GM18909 (cell line): ENCODE measurements around the gene FMN1.

Source experiments
- ATAC-seq: cut with Tn5 transposase; IDR thresholded peaks from one replicate; pipeline ENCODE4 v1.9.1; 2021; ENCODE audit warnings: mild to moderate bottlenecking; ENCODE audit not compliant: unreplicated experiment, poor library complexity

Gene FMN1

DNA sequence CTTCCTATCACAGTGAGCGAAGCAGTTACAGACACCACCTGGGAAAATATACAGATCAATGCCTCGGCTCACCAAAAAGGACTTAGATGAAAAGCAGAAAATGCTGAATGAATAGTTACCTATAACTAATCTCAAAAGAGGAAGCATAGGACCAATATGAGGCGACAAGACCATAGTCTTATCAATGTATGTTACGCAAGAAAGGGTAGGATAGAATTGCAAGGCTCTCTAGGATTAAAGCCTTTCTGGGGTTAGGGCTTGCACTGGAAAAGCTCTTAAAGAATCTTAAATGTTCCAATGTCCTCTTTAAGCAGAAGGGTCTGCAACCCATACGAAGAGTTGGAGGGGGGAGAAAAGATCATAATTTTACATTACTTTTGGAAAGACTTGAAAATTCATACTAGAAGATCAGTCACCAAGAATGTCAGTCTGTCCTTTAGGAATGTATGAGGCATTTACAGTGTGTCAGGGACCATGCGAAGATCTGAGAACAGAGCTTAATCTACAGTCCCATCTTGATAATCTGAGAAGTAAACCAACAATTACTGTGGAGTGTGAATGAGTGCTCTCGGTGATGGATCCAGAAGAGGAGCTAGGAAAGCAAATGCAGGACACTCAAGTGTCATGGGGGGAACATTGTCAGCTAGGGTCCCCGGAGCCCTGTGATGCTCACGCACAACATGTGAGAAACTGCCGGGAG, 290.8 kb downstream of the FMN1 start:
- no peak for ATAC-seq

DNA sequence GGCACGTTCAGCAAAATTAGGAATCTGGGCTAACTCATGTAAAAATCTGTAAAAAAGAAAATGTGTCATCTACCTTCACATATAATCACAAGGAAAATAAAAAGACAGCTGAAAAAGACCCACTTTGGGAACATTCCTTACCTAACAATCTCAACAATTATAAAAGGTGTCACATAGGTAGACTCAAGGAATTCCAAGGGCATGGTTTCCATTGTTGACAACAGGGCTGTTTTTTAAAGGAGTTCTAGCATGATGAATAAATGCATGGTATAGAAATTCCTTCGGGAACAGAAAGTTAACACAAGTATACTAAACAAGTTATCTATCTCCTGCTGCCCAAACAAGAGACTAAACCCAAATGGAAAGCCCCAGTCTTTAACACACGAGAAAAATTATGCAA, 292.5 kb downstream of the FMN1 start:
- no peak for ATAC-seq

DNA sequence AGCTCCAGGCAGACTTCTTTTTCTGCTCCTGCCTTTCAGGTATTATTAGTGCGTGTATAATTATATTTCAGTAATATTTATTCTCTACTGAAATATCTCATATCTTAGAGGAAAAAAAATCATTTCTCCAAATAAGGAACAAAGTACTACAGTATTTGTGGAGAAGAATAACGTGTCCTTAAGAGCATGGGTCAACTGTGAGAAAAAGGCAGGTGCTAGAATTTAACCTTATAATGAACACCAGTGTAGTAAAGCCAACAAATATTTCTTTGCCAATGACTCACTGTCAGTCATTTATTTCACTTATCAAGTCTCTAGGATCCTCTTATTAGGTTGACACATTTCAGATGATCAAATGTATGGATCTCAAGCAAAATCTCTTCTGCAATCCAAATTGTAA, 293.3 kb downstream of the FMN1 start:
- no peak for ATAC-seq

DNA sequence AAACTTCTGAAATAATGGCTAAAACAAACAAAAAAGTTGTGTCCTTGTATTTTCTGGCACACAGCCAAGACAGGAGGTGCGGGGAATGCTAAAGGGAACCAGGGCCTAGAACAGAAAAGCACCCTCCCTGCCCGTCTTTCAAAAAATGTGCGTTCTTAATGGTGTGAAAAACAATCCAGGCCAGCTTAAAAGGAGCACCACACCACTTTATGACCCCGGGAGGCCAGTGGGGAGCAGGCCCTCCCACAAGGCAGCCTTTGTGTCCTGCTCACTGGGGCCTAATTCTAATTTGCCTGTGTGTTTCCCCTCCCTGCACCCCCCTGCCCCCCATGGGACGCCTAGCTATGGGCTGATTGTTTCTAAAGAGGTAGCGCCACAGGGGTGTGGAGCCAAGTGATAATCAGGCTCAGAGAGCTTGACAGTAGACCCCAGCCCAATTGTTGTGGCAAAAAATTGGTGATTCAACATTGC, 295.4 kb downstream of the FMN1 start:
- ATAC-seq = no peak

DNA sequence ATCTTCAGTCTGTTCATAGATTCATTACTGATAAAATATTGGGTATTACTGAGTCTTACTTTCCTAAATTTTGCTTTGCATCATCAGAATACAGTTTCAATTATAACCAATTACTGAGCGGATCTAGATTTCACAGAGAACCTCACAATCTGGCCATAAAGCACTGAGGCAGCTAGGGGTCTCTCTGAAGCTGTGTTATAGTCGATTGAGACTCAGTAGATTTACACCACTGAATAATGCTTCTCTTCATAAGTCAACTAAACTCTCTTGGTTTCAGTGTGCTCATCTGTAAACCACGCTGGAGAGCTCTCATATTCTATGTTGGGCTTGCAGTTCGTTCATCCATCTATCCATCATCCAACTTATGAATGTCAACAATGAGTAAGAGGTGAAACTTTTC, 296.1 kb downstream of the FMN1 start:
- ATAC-seq = no peak

DNA sequence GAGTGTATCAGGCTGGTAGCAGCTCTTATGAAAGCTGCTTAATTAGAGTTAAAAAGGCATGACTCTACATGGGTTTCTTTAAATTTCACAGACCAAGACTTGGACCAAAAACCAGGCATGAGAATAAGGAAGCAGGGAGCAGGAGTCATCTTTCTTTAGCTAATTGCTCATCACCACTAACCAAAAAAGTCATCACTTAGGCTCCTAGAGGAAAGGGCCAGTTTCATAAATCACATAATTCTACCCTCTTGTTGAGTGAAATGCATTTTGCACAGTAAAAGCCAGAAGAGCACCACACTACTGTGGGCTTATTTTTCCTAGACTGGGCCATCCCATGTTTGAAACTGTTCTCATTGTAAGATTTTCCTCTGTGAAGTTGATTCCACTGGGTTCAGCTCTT, 301.1 kb downstream of the FMN1 start:
- no peak for ATAC-seq

DNA sequence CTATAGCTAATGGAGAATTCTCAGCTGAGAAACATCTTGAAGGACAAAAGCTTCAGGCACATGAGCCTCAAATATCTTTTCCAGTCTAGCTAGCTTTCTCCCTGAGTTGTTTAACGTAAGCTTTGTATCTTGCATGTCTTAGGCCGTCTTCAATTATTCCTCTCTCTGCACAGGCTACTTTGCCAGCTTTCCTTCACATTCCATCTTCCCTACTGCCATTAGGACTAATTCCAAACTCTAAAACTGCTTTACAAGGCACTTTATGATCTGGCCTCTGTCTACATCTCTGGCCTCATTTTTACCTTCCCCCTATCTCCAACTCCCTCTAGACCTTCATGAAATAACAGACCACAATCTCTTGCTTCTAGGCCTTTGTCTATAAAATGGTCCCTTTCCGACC, 305.3 kb downstream of the FMN1 start:
- no peak for ATAC-seq

DNA sequence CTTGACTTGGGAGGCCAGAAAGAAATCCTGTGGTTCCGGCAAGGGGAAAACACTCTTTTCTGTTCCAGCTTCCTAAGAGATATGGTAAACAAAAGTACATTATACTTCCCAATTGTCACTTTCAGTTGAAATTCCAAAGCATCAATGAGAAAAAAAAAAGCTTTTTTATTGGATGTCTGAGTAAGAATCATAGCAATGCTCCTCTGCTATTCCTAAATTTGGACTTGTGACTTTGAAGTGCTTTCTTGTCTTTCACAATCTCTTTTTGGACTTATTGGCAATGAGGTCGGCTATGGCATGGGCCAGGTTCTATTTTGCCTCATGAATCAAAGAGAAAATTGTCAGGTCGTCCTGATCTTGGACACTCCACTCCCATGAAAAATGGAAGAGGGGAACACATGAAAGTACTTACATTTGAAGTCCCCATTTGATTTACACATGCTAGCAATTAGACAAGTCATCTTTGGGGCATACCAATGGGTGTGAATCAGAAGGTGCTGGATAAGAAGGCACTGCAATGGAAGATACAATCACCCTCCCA, 306.2 kb downstream of the FMN1 start:
- ATAC-seq = no peak

DNA sequence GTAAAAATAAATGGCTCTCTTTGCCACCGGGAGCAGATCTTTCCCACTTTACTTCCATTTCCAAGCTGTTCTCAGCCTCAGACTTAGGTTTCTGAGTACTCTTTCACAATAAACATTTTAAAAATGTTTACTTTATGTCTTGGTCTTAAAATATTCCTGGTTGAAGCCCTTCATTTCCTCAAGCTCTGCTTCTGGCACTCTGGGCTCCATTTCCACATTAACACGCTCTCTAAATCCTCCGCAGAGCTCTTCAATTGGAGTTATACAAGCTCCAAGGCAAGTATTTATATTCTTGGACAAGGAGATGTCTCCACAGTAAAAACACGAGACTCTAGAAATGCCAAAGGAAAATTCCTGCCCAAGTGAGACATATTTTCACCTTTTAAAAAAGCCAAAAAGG, 307.4 kb downstream of the FMN1 start:
- ATAC-seq = no peak

DNA sequence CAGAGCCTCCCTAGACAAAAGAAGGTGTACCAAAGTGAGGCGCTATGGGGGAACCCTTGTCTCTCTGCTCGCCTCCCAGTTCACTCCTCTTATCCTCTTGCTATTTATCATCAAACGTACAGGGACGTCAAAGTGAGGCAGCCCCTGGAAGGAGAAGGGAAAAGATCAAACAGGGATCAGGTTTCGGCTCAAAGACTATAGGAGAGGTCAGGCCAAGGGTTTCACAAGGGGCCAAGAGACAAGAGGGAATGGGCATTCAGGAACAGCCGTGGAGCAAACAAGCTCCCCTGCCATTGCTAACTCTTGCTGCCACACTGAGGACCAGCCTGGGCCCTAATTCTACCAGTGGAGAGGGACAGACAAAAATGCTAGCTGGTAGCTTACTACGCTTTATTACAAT, 308.1 kb downstream of the FMN1 start:
- ATAC-seq = no peak

DNA sequence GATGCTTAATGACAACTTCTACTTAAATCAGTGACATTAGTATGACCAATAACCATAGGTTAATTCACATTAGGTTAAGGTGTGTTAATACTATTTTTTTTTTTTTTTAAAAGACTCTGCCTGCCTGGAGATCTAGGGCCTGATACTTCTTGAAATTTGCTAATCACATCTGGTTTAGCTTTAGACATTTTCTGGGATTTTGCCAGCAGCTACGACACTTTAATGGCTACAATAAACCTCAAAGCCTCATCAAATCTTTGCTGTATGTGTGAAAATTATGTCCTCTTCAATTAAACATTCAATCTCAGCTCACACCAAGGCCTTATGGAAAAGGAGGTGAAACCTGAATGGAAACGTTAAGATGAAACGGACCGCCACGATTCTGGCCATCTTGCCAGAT, 308.8 kb downstream of the FMN1 start:
- ATAC-seq = no peak

DNA sequence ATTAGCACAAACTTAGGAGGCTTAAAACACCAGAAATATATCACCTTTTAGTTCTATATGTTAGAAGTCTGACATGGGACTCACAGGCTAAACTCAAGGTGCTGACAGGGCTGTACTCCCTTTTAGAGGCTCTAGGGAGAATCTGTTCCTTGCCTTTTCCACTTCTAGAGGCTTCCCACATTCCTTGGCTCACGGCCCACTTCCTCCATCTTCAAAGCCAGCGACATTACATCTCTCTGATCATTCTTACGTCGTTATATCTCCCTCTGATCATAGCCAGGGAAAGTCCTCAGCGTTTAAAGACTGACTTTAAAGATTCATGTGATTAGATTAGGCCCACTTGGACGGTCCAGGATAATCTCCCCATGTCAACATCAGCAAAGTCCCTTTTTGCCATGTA, 310.4 kb downstream of the FMN1 start:
- no peak for ATAC-seq

DNA sequence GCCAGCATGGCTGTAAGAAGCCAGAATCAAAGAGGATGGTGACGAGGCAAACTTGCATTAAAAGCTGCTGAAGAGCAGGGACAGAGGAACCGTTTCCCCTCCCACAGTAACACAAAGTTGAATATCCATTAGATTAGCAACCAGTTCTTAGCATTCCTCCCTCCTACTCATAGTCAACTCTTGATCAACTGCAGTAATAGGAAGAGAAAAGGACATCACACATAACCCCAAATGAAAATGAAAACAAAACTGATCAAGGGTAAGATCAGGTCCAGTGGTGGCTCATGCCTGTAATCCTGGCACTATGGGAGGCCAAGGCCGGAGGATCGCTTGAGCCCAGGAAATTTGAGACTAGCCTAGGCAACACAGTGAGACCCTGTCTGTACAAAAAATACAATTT, 311.6 kb downstream of the FMN1 start:
- no peak for ATAC-seq

DNA sequence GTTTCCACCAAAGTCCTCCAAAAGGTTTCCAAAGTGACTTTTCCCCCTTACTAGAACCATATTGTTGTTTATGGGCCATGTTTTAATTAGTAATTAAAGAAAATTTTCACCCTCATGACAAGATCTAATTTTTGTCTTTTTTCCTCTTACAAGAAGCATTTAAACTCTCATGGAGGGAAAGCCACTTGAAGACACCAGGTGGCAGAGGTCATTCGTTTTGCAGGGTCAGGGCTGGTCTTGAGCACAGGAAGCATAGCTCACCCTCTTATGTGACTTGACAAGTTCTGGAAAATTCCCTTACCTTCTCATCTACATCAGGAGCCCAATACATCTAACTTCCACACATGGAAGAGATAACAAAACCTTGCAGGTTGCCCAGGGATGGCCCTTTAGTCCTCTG, 313.0 kb downstream of the FMN1 start:
- no peak for ATAC-seq

DNA sequence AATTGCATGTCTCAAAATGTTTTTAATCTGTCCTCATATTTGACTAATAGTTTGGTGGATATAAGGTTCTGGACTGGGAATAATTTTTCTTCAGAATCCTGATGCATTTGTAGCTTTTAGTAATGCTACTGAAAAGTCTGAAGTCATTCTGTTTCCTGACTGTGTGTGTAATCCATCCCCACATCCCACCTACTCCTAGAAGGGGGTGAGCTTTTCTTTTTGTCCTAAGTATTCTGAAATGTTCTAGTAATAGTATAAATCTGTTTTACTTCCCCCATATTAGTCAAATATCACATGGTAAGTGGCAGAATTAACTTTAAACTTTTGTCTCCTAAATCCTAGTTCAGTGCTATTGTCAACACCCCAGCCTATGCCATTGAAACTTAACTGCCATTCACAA, 313.9 kb downstream of the FMN1 start:
- no peak for ATAC-seq

DNA sequence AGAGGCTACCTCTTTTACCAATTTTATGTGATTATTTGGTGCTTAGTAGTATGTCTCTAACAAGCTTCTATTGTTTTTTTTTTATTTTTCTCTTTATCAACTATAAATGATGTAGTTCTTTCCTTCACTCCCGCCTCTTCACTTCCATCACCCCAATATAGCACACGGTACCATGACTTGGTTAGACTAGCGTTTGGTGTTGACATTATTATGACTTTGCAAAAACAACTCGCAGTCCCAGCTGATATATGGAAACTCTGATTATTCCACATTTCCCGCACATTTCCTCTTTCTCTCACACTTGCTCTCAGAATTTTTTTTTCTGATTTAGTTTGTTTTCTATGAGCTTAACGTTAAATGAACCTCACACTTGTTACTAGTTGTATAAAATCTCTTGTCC, 314.5 kb downstream of the FMN1 start:
- no peak for ATAC-seq

DNA sequence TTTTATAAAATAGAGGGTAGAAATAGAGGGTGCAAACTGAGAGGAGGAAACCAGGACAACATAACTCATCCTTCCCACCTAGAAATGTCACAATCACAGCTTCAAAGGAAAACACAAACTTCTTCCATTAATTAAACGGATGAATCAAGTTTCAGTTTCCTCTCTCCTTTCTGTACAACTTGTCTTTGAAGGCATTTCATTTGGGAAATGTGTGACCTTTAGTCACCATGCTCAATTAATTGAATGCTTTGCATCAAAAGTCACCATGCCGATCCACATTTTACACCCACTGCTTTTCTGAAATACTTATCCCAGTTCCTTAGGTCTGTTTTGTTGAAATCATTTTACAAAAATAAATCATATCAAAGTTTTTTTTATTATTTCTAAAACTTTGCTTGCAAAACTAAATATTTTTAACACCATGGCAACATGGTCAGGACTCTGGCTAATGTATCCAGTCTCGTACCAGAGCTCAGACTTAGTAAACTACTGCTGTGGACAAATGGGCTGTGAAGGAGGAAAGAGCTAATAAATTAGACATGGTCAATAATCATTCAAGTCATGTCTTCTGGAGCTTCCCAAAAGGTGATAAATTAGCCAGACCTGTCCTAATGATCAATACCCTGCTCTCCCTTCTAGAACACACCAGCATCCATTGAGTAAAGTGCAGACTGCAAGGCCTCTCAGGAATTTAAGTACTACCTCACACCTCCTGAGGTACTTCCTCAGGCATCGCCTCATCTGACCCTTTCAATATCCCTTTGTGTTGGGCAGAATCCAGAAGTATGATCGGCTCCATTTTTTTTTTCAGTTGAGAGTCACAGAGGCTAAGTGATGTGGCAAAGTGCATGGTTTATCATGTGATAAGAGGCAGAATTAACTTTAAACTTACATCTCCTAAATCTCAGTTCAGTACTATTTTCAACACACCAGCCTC, 315.4 kb downstream of the FMN1 start:
- ATAC-seq = no peak

DNA sequence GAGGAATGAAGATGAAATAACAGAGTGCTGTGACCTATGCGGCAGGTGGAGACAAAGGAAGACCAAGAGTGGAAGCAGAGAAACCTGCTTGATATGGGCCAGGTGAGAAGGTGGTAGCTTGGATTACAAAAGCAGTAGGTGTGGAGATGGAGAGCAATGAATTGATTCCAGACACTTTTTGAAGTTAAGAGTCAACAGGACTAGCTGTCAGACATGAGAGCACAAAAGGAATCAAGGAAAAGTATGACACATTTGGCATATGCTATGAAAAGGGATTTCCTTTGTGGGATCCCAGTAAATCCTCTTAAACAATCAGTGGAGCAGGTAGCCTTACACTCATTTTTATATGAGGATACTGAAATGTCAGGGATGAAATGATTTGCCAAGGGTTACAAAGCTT, 316.2 kb downstream of the FMN1 start:
- ATAC-seq = no peak

DNA sequence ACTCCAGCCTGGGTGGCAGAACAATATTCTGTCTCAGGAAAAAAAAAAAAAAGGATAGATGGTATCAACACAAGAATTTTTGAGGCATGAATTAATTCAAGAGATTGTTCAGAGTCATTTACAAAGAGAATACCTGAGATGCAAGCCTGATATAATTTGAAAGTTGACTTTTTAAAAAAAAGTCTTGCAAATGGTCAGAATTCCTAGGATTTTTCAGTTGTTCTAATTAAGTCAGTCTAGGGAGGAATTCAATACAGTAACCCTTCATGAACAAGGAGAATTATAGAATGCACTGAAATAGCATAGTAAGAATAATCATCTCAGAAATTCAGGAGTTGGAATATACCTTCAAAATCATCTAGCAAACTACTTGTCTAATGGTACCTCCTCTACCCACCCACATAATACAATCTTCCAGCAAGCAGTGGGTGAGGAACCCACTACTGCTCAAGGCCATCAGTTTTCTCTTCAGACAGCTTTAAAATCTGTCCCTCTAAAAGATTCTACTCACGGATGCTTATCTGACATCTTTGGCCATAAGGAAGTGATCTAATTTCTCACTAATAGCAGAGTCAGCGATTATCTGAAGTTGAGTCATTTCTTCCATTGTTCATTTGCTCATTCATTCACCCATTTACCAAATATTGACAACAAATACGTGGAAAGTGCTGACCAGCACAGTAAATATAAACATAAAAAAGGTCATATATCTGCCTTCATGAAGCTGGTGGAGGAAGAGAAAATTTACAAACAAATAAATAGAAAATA, 317.1 kb downstream of the FMN1 start:
- ATAC-seq = no peak

DNA sequence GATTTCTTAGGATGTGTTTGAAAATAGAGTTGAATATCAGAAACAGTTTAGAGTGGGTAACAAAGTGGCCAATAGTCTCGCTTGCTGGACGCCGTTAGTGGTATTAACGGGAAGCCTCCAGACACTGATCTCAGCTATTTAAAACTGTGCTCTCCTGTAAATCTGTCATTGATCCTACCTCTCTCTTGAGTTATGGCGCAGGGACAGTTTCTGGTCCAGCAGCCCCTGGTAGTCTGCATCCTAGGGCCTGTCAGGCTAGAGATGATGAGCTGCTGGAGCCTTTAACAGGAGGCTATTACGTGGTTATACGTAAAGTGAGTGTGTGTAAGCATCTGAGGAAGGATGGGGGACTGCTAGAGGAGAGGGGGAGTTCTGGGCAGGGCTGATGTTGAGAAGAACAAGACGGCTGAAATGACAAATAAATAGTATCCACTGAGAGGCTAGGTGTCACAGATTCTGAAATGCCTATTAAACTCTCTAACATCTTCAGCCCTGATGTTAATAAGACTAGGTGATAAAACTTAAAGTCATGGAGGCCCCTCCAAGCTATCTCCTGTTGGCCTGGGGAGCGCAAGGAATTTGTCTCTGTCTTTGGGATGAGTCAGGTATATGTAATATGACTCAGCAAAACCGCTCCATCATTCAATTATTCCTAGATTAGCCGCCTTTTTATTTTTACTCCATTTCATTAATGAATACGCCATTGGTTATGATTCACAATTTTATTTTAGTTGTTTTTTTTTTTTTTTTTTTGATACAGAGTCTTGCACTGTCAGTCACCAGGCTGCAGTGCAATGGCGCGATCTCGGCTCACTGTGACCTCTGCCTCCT, 321.0 kb downstream of the FMN1 start:
- no peak for ATAC-seq
